PC-9 (cell line): ENCODE results near the gene NOXA1. TPM values are rescaled to one million over a fixed set of nuclear protein-coding genes. Genes with fewer than 3 reads are reported as not detected.

Source experiments
- BruUV-seq: library from RNA; stranded (reverse); fragments of 400-500 nt; replicated peaks from 2 replicates; lab custom pipeline; 2021; lab: Mats Ljungman, UMichigan
- CTCF ChIA-PET: fragments of 300-600 bp; sonication (Branson Sonifier 250); formaldehyde crosslinking; loops from one replicate; lab custom pipeline; 2022; ENCODE audit warnings: antibody characterized with exemption; lab: Charles Lee
- POLR2A ChIA-PET: fragments of 300-600 bp; sonication (Branson Sonifier 250); formaldehyde crosslinking; loops from one replicate; lab custom pipeline; 2022; ENCODE audit warnings: antibody characterized with exemption; ENCODE audit not compliant: unreplicated experiment; lab: Charles Lee
- DNase-seq, 2 experiments: peaks; one replicate each; pipeline versions ENCODE4 v3.0.0 to v3.0.0-alpha.2; 2015 to 2022; ENCODE audit warnings: mixed read lengths in 1 of 2
- H2AFZ ChIP-seq: fragments of 200-600 bp; sonication (generic); 2 replicates; pipeline ENCODE4 v1.8.1; 2017; ENCODE audit warnings: antibody characterized with exemption
- H3F3A ChIP-seq: fragments of 200-600 bp; sonication (generic); 2 replicates; pipeline ENCODE4 v1.8.1; 2017; ENCODE audit warnings: antibody characterized with exemption, mild to moderate bottlenecking, low read depth; ENCODE audit not compliant: insufficient read depth
- H3K27ac ChIP-seq: fragments of 200-600 bp; sonication (generic); 2 replicates; pipeline ENCODE4 v1.6.1; 2016; ENCODE audit warnings: mixed run types
- H3K27me3 ChIP-seq: fragments of 200-600 bp; sonication (generic); 2 replicates; pipeline ENCODE4 v1.6.1; 2016; ENCODE audit warnings: low read depth, mixed run types; ENCODE audit not compliant: insufficient read depth
- H3K36me3 ChIP-seq: fragments of 200-600 bp; sonication (generic); 2 replicates; pipeline ENCODE4 v1.6.1; 2016; ENCODE audit warnings: low read depth, mixed run types
- H3K4me1 ChIP-seq: fragments of 200-600 bp; sonication (generic); replicated peaks from 2 replicates; pipeline ENCODE4 v1.6.1; 2016; ENCODE audit warnings: mixed run types; ENCODE audit not compliant: insufficient read depth
- H3K4me2 ChIP-seq: fragments of 200-600 bp; sonication (generic); 2 replicates; pipeline ENCODE4 v1.6.1; 2017; ENCODE audit warnings: mixed run types
- H3K4me3 ChIP-seq: fragments of 200-600 bp; sonication (generic); 2 replicates; pipeline ENCODE4 v1.6.1; 2016; ENCODE audit warnings: mixed run types
- H3K79me2 ChIP-seq: fragments of 200-600 bp; sonication (generic); 2 replicates; pipeline ENCODE4 v1.6.1; 2017; ENCODE audit warnings: low read depth, mixed run types
- H3K9me2 ChIP-seq: fragments of 200-600 bp; sonication (generic); 2 replicates; pipeline ENCODE4 v1.8.1; 2017; ENCODE audit warnings: mild to moderate bottlenecking; ENCODE audit not compliant: insufficient read depth
- H3K9me3 ChIP-seq: fragments of 200-600 bp; sonication (generic); 2 replicates; pipeline ENCODE4 v1.8.1; 2016; ENCODE audit warnings: low read depth; ENCODE audit not compliant: insufficient read depth
- H4K20me1 ChIP-seq: fragments of 200-600 bp; sonication (generic); 2 replicates; pipeline ENCODE4 v1.8.1; 2017; ENCODE audit not compliant: insufficient read depth
- CTCF ChIP-seq: fragments of 200-600 bp; sonication (generic); conservative IDR thresholded peaks from 2 replicates; pipeline ENCODE4 v1.6.1; 2017; ENCODE audit warnings: mixed run types, antibody characterized with exemption, mild to moderate bottlenecking, moderate library complexity
- EZH2 ChIP-seq: fragments of 200-600 bp; sonication (generic); IDR thresholded peaks from 2 replicates; pipeline ENCODE4 v1.8.0; 2017; ENCODE audit warnings: antibody characterized with exemption, low read depth
- intact Hi-C: fragments of 100-400 bp; cut with micrococcal nuclease; formaldehyde crosslinking; loops from one replicate; pipeline ENCODE4 v1.10.0; 2022; ENCODE audit not compliant: unreplicated experiment
- total RNA-seq: library from RNA; stranded (reverse); gene quantifications from 2 replicates; pipeline ENCODE4 v1.2.3, GENCODE V29; 2021

The NOXA1 gene
- total RNA-seq, 1 experiment from 2014 or later: 10.5 TPM

DNA sequence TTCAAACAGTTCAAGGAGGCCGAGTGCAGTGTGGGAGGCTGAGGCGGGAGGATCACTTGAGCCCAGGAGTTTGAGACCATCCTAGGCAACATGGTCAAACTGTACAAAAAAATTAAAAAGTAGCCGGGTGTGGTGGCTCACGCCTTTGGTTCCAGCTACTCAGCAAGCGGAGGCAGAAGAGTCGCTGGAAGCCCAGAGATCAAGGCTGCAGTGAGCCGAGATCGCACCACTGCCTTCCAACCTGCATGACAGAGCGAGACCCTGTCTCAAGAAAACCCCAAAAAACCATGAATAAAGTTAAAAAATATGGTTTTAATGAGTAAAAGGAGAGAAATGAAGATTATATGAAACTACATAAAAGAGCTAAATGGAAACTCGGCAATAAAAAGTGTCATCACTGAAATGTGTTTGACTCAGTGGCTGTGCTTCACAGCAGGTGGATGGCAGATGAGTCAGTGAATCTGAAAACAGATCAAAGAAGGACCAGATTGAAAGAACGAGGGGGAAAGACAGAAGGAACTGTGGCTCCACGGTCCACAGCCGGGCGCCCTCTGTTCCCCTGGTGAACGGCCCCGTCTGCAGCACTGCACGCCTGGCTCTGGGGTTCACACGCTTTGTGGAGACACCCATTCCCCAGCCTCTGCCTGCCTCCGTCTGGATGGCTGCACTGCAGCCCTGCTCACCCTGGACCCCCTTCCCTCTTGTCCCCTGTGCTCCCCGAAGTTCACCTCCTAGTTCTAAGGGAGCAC lies 25.3 kb upstream of the NOXA1 start:
- Histone ChIP-seq H3K4me3 (no peak overlapping the region), H3K79me2 (no peaks in the 10 kb centered on the region), H3K27me3 (no peaks in the 10 kb centered on the region), H3K4me2 (no peak overlapping the region), H2AFZ (no peak overlapping the region), H3K9me3 (no peaks in the 10 kb centered on the region), H3K9me2 (no peaks in the 10 kb centered on the region), H3K4me1 (peaks cover 9% of the 10 kb centered on the region), H3K36me3 (no peaks in the 10 kb centered on the region), H4K20me1 (no peaks in the 10 kb centered on the region), H3F3A (peaks cover 7% of the 10 kb centered on the region; the same call in 1 of the 2 replicates), H3K27ac (no peak overlapping the region)
- no peak for DNase-seq
- intact Hi-C loops: no loop called here
- POLR2A ChIA-PET: no interaction called here
- BruUV-seq: no TSS peak
- CTCF ChIA-PET: interaction anchor here (0.6 kb wide), 1 partner anchor 121 kb away, joined by 5 read pairs; no protein-coding TSS in a partner anchor
- no peak for TF ChIP-seq CTCF
- TF ChIP-seq EZH2: no peak

DNA sequence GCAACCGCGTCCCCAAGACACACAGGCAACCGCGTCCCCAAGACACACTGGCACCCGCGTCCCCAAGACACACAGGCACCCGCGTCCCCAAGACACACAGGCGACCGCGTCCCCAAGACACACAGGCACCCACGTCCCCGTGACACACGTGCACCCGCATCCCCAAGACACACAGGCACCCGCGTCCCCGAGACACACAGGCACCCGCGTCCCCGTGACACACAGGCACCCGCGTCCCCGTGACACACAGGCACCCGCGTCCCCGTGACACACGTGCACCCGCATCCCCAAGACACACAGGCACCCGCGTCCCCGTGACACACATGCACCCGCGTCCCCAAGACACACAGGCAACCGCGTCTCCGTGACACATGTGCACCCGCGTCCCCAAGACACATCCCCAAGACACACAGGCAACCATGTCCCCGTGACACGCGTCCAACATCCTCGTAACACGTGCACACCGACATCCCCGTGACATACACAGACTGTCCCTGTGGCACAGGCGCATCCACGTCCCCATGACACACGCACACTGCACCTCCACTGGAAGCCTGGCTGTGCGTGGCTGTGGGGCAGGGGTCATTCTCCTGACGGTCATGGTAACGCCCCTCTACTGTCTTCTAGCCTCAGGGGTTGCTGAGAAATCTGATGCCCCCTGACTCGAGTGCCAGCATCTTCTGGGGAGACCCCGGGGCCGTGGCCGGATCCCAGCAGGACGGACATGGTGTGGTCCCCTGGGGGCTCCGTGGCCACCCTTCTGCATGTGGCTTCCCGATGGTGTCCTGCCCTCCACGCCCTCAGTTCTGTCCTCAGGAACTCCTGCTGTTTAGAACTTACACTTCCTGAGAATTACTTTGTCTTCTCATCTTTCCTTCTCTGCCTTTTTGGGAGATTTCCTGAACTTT lies 24.4 kb upstream of the NOXA1 start:
- Histone ChIP-seq H3K27me3 (no peaks in the 10 kb centered on the region), H3K4me1 (peaks cover 9% of the 10 kb centered on the region), H3K27ac (no peak overlapping the region), H3K4me2 (no peak overlapping the region), H2AFZ (no peak overlapping the region), H3K9me3 (no peaks in the 10 kb centered on the region), H3K36me3 (no peaks in the 10 kb centered on the region), H4K20me1 (no peaks in the 10 kb centered on the region), H3K4me3 (no peak overlapping the region), H3K9me2 (no peaks in the 10 kb centered on the region), H3K79me2 (no peaks in the 10 kb centered on the region), H3F3A (peaks cover 7% of the 10 kb centered on the region; the same call in 1 of the 2 replicates)
- ChIA-PET POLR2A (no interaction called here), CTCF (no interaction called here)
- intact Hi-C loops: no loop called here
- DNase-seq: no peak
- no peak for TF ChIP-seq EZH2
- TF ChIP-seq CTCF: no peak
- BruUV-seq: no TSS peak

DNA sequence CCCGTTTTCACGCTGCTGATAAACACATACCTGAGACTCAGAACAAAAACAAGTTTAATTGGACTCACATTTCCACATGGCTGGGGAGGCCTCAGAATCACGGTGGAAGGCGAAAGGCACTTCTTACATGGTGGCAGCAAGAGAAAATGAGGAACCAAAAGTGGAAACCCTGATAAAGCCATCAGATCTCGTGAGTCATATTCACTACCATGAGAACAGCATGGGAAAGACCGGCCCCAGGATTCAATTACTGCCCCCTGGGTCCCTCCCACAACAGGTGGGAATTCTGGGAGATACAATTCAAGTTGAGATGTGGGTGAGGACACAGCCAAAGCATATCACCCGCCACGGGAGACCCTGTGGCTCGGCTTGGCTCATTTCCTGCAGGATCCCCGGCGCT lies 20.4 kb upstream of the NOXA1 start:
- Histone ChIP-seq H2AFZ (no peak overlapping the region), H4K20me1 (no peaks in the 10 kb centered on the region), H3K79me2 (no peaks in the 10 kb centered on the region), H3K27me3 (no peaks in the 10 kb centered on the region), H3K36me3 (no peaks in the 10 kb centered on the region), H3K4me1 (peaks cover 7% of the 10 kb centered on the region), H3K9me2 (no peaks in the 10 kb centered on the region), H3F3A (peaks cover 4% of the 10 kb centered on the region; the same call in 1 of the 2 replicates), H3K4me2 (no peak overlapping the region), H3K27ac (no peak overlapping the region), H3K4me3 (no peak overlapping the region), H3K9me3 (no peaks in the 10 kb centered on the region)
- no TSS peak for BruUV-seq
- no peak for DNase-seq
- no peak for TF ChIP-seq EZH2
- TF ChIP-seq CTCF: no peak
- intact Hi-C loops: no loop called here
- ChIA-PET CTCF (no interaction called here), POLR2A (no interaction called here)
